GM21360 (cell line): ENCODE data around the gene TSC2.

Source experiments
- ATAC-seq: cut with Tn5 transposase; IDR thresholded peaks from one replicate; pipeline ENCODE4 v1.9.1; 2021; ENCODE audit warnings: mild to moderate bottlenecking, moderate library complexity; ENCODE audit not compliant: unreplicated experiment

The TSC2 gene

DNA sequence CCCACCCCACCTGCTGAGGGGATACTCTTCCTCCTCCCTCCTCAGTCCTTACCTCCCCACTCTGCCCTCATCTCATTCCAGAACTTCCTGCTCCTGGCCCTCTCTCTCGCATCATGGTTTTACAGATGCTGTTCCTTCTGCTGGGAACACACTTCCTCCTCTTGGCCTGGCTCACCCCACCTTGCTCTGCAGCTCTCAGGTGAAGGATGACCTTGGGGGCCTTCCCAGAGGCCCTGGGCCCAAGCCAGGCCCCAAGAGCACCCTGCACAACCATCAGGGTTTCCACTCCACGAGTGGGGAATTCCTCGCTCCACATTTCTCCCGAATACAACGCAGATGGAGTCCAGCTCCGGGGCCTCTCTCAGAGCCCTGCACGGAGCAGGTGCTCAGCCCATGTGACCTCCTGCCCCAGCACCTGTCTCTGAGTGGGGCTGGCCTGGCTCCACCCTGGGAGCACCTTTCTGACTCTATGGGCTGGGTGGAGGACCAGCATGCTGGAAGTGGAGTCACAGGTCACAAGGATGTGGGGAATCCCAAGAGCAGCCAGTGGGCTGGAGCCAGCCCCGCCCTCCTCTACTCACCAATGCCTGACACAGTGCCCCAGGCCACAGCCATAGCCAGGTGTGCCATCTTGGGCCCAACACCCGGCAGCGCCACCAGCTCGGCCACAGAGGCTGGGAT is 4.7 kb upstream of the TSC2 start:
- no peak for ATAC-seq

DNA sequence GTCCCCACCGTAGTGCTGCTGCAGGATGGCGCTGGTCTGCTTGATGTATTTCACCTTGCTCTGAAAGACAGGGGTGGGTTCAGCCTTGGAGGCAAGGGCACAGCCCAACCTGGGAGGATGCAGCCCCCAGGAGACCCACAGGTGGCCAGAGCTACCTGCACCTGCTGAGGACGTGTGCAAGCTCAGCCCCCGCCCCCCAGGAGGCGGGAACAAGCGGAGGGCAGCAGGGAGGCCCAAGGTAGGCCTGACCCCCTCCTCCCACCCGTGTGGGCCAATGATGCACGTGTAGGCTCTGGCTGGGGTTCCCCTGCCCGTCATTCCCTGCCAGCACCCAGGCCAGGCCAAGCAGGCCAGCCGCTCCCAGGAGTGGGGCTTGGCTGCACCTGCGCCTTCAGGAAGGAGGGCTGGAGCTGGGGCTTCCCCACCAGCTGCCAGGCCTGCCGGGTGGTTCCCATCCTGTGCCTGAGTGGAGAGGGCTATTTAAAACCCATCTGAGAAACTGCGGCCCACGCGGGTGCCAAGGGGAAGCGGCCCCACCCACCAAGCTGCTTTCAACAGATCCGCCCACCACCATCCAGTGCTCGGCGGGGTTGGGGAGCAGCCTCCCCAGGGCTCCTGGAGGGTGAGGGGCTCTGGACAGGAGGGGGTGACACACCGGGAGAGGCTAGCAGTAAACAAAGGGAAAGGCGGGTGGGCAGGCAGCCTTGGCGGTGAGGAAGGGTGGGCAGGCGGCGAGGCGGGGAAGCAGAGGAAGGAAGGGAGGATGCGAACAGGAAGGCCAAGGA is 3.9 kb upstream of the TSC2 start:
- ATAC-seq: no peak

DNA sequence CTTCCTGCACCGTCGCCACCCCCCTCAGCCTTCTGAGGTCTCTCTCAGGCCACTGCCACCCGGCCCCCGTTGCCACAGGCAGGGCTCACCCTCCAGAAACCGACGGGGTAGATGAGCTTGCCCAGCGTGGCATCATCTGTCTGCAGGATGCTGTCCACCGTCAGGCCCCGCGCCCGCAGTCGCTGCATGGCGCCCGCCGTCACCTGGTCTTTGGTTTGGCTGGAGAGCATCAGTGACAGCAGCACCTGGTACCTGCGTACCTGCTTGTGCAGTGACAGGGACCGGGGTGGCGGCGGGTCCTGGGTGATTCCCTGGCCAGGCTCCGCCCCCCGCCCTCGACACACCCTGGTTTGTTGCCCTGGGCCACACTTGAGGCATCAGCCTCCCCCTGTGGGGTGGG is 3.2 kb upstream of the TSC2 start:
- no peak for ATAC-seq

DNA sequence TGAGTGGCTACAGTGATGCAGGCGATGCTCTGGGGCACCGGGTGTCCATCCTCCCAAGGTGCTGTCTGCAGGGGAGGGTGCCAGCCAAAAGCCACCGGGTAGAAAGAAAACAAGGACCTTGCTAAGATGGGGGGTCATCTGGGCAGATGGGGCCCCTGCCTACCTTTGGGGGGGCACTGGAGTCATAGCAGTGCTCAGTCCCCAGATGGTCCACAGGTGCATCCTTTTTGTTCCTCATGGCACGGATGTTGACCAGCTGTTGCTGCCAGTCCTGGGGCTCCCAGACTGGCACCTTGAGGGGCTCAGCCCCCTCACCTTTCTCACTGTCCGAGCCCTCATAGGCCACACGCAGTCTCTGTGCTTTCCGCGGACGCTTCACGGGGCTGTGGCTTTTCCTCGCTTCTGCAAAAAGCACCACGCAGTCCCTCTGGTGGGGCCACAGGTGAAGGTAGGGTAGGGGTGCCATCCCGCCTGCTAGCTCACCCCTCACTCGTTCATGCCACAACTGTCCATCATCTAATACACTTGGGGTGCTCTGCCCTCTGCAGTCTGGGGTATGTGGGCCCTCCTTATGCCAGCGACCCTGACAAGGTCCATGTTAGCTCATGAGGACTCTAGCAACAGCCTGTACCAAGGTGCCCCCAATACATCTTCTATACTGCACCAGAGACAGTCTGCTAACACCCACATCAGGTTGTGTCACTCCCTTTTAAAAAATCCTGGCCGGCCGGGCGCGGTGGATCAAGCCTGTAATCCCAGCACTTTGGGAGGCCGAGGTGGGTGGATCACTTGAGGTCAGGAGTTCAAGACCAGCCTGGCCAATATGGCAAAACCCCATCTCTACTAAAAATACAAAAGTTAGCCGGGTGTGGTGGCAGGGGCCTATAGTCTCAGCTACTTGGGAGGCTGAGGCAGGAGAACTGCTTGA is 1.6 kb upstream of the TSC2 start:
- ATAC-seq: no peak

DNA sequence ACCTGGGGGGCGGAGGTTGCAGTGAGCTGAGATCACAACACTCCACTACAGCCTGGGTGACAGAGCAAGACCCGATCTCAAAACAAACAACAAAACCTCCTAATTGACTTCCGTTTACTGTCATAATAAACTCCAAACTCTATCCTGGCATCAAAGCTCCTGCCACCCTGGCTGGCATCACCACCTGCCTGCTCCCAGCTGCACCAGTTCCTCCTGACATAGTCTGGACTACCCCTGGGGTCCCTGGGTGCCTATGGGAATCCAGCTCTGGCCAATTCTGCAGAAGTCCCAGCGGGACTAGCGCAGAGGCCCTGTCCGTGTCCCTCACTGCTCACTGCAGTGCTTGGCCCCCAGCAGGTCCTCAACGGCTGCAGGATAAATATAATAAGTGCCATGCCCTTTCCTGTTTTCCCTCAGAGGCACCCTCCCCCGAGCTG is 874 bp upstream of the TSC2 start:
- no peak for ATAC-seq

DNA sequence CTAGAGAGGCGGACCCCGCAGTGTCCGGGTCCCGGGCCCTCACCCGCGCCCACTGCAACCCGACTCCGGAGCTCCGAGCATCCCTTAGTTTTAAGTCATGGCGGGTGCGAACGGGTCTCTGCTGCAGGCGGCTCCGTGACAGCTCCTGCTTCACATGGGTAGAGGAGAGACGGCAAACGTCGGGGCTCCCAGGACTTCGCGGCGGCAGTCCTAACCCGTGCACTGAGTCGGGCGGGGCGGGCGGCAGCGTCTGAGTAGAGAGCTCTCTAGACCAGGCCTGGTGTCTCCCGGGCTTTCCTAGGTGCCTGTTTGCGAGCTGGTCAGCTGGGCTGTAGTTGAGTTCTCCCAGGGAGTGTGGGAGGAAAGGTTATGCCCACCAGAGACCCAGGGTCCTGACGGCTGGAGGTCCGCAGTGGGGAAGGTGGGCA is 345 bp downstream of the TSC2 start:
- no peak for ATAC-seq

DNA sequence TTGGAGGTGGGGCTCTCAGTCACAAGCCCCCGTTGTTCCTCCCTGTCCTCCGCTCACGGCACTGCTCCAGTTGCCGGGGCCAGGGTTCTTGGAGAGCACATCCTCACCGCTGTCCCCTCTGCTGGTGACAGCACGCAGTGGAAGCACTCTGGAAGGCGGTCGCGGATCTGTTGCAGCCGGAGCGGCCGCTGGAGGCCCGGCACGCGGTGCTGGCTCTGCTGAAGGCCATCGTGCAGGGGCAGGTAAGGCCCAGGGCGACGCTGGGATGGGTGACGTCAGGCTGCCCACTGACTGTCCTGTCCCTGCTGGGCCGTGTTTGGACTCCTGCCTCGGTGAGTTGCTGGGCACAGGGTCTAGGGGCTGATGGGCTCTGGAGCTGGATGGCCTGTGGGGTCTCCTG is 5.4 kb downstream of the TSC2 start:
- ATAC-seq: no peak

DNA sequence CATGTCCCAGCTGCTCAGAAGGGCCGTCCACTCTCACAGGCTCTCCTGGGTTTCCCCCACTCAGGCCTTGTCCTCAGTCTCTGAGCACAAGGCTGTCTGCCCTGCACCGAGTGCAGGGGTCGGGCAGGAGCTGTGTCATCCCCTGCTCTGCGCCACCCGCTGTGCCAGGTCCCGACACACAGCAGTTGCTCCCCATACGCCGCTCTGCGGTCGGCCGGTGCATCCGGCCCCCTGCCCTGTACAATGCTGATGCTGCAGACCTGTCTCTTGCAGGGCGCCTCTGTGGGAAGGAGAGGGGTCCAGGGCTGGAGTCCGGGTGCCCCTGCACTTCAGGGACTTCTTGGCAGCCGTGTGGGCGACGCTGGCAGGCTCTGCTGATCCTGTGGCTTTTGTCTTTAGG is 6.1 kb downstream of the TSC2 start:
- no peak for ATAC-seq

DNA sequence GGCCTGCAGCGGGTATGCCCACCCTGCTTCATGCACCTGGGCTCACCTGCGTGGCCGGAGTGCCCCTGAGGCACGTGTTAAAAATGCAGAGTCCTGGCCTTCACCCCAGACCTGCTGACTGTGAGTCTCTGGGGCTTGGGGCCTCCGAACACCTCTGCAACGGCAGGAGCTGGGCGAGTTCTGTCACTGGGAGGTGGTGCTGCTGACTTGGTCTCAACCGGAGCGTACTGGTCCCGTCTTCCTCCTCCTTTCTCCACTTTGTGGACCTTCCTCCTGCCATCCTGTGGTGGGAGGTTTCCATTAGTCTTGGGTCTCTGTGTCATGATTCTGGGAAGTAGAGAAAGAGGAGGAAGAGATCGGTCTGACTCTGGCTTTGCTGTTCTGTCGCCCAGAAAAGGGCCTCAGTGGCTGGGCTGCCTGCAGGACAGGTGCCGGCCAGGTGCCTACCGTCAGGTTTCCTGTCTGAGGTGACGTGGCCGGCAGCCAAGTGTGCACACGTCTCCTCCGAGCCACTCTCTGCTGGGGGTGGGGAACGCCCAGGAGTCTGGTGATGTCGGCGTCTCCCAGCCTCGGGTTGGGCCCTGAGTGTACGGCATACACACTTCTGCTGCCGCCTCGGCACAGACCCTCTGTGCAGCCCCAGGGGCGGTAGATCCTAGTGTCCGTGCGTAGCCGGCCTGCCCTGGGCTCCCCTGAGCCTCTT is 6.9 kb downstream of the TSC2 start:
- ATAC-seq: no peak

DNA sequence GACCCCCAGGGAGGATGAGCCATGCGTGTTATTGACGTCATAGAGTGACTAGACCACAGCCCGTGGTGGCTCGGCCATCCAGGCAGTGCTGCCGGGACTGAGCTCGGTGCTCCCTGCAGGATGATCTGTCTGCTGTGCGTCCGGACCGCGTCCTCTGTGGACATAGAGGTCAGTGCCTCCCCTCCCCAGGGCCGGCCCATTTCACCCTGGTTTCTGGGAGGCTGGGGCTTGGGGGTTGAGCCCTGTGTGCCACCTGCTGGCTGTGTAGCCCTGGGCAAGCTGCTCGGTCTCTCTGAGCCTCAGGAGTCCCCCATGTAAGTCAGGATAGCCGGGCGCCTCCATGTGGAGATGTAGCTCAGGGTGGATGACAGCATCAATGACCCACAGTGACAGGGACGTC is 8.3 kb downstream of the TSC2 start:
- no peak for ATAC-seq

DNA sequence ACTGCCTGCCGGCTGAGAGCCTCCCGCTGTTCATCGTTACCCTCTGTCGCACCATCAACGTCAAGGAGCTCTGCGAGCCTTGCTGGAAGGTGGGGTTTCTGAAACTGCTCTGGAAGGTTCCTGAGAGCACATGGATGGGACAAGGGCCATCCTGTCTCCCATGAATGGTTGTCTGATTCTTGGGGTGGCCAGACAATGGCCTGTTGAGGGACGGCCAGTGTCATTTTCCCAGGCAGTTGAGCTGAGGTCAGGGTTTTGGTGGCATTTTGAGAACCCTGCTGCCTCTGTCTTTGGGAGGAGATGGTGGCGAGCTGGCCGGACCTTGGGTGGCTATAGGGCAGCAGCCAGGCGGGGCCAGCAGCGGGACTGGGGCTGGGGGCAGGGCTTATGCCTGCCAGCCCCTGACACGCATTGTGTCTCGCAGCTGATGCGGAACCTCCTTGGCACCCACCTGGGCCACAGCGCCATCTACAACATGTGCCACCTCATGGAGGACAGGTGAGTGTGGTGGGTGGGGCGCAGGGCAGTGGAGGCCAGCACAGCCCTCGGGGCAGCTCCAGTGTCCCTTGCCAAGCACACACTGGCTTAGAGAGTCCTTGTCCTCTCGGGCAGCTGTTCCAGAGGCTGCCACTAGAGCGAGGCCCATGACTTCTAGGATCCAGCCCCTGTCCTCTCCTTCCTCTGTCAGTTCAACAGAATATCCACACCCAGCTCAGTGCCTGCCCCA is 9.1 kb downstream of the TSC2 start:
- no peak for ATAC-seq

DNA sequence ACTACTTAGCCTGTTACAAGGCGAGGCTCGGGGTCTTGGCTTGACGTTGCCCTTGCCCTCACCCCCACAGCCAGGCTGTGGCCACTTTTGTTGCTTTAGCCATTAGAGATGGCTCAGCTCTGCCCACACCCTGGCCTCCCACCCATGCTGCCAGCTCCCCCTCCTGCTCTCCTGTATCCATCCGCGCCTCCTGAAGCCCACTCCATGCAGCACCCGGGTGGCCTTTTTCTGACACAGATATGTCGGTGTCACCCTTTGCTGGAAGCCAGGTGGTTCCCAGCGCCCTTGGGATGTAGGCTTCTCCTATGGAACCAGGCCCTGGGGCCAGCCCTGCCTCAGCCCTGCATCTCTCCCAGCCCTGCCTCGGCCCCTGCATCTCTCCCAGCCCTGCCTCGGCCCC is 9.7 kb downstream of the TSC2 start:
- ATAC-seq: no peak

DNA sequence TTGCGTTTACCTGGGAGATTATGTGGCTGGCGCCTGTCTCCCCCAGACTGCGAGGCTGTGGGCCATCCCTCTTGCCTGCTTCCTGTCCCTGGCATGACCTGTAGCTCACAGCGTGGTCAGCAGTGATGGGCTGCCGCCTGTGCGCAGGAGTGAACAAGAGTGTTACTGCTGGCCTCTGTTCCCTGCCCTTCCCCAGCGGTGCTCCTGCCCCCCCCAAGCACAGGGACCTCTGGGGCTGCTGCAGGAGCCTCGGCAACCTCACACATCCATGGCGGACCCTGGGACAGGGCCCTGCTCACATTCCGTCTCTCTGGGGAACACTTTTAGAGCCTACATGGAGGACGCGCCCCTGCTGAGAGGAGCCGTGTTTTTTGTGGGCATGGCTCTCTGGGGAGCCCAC is 10.6 kb downstream of the TSC2 start:
- no peak for ATAC-seq

DNA sequence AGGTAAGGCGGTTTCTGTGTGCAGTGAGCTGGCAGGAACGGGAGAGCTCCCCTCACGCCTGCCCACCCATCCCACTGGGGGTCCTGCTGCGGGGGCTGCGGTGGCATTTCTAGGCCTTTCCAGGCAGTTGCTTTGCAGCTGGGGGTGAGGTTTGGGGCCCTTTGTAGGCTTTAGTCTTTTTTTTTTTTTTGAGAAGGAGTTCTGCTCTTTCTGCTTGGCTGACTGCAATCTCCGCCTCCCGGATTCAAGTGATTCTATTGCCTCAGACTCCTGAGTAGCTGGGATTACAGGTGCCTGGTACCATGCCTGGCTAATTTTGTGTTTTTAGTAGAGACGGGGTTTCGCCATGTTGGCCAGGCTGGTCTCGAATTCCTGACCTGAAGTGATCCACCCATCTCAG is 11.1 kb downstream of the TSC2 start:
- ATAC-seq: no peak

DNA sequence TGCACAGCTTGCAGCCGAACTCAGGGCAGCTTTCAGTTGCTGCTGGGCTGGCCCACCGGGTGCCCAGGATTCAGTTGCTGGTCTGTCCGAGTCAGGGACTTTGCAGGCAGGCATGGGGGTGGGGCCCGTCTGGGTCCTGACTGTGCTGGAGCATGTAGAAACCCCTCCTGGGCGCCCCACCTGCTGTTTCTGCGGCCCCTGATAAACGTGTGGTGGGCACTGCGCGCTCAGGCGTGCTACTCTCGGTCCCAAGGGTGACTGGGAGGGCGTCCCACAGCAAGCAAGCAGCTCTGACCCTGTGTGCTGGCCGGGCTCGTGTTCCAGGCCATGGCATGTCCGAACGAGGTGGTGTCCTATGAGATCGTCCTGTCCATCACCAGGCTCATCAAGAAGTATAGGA is 12.6 kb downstream of the TSC2 start:
- no peak for ATAC-seq

DNA sequence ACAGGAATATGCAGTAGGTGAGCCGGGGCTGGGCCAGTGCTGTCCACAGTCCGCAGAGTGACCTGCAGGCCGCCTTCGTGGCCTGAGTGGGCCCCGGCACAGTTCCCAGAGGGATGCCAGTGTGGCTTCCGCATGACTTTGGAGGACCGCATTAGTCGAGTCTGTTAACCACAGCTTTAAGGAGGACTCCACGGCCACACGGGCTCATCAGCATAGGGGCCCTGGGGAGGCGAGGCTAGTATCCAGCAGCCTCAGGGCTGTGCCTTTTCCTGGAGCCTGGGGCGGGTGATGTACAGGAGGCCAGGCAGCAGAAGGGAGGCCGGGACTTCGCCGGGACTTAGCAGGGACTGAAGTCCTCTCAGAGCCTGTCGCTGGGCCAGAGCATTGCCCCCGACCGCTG is 13.2 kb downstream of the TSC2 start:
- no peak for ATAC-seq

DNA sequence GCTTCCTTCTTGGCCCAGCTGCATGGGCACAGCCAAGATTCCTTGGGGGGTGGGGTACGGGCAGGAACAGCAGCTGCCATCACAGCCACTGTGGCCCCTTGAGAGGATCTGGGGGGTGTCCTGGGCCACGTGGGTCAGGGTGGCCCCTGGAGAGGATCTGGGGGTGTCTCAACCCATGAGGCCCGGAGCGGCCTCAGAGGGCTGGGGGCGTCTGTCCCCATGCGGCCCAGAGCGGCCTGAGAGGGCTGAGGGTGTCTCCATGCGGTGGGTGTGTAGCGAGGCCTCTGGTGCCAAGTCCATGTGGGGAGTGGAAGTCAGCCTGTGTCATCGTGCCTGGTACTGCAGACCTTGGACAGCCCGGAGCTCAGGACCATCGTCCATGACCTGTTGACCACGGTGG is 13.7 kb downstream of the TSC2 start:
- ATAC-seq: no peak

DNA sequence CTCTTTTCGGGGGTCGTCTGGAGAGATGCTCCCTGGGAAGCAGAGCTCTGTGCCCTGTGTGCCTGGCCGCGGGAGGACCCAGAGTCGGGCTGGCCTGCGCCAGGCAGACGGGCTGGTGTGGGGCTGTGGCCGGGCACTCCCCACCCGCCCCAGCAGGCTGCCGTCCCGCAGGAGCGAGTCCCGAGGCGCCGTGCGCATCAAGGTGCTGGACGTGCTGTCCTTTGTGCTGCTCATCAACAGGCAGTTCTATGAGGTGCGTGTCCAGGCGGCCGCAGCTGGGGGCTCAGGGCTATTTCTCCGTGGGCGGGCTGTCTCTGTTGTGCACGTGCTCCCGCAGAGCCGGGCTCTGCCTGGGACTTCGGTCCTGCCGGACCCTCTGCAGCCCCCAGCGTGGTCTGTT is 15.0 kb downstream of the TSC2 start:
- ATAC-seq: no peak

DNA sequence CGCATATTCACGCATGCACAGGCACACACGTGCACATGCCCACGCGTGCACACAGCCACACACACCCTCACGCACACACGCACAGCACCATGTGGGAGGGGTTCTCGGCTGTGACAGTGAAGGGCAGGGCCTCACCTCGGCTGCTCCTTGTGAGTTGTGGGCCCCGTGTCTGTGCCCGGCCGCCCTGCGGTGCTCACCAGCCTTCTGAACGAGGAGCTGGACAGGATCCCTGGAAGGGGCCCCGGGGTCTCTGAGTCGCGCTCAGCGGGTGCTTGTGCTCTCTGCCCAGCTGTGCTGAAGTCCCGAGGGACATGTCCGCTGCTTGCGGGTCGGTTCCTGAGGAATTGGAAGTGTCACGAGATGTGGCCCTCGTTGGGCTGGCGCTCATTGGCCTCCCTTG is 16.1 kb downstream of the TSC2 start:
- no peak for ATAC-seq

DNA sequence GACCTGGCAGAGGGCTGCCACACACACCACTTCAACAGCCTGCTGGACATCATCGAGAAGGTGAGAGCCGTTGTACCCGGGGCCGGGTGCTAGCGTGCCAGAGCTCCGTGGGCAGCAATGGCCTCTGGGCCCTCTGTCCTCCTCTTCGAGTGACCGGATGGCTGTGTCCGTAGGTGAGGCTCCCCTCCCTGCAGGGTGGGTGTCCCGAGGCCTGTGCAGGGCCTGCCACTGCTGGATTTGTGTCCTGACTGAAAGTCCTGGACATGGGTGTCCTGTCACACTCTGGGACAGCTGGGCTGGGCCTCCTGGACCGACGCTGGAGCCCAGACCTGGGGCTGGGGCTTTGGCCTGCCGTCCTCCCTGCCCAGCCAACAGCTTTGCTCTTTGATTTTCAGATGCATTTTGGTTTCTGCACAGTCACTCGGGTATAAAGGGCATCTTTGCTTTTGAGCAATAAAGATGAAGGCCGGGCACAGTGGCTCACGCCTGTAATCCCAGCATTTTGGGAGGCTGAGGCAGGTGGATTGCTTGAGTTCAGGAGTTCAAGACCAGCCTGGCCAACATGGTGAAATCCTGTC is 16.7 kb downstream of the TSC2 start:
- no peak for ATAC-seq
